Lower leg skin (tissue), 4 donors: ENCODE data around the gene PARP16. TPM values are rescaled to one million over a fixed set of nuclear protein-coding genes. Genes with fewer than 3 reads are reported as not detected.

Experiments used
- DNase-seq, 2 donors: peaks; one replicate each; pipeline ENCODE4 v3.0.0-alpha.2; 2019; ENCODE audit warnings: low spot score in 2 of 2
- H3K4me3 ChIP-seq: fragments of 200-600 bp; sonication (generic); 2 replicates; pipeline ENCODE4 v1.5.1; 2017; ENCODE audit warnings: mild to moderate bottlenecking, low read depth; ENCODE audit not compliant: poor library complexity, severe bottlenecking
- POLR2A ChIP-seq, 2 donors: fragments of 450-650 bp; IDR thresholded peaks; one replicate each; pipeline ENCODE4 v1.6.1; 2016 to 2017; ENCODE audit warnings: antibody characterized with exemption in 2 of 2, mild to moderate bottlenecking in 1 of 2, moderate library complexity in 1 of 2
- WGBS, 2 donors: methylation state at CpG; one replicate each; pipeline ENCODE4 v1.1.5; 2018; 5-methylcytosine and 5-hydroxymethylcytosine counted together
- intact Hi-C: fragments of 100-400 bp; cut with DNase I; formaldehyde crosslinking; loops from one replicate; pipeline ENCODE4 v1.15.0; 2023; ENCODE audit warnings: low total_unique reads
- total RNA-seq, 4 donors: library from RNA; depleted of rRNA; stranded (reverse); fragments of >200 nt; gene quantifications; one replicate each; pipeline ENCODE4 v1.1.0, GENCODE V29; 2016
- TF ChIP-seq, protein P1 (sequence below), 3 donors: fragments of 450-650 bp; IDR thresholded peaks; one replicate each; pipeline ENCODE4 v1.5.1; 2016; ENCODE audit warnings: antibody characterized with exemption in 3 of 3, mild to moderate bottlenecking in 3 of 3, moderate library complexity in 2 of 3

The PARP16 gene
- total RNA-seq, 4 donors from 2014 or later: 10.3 to 14.4 (median 11.3) TPM

DNA sequence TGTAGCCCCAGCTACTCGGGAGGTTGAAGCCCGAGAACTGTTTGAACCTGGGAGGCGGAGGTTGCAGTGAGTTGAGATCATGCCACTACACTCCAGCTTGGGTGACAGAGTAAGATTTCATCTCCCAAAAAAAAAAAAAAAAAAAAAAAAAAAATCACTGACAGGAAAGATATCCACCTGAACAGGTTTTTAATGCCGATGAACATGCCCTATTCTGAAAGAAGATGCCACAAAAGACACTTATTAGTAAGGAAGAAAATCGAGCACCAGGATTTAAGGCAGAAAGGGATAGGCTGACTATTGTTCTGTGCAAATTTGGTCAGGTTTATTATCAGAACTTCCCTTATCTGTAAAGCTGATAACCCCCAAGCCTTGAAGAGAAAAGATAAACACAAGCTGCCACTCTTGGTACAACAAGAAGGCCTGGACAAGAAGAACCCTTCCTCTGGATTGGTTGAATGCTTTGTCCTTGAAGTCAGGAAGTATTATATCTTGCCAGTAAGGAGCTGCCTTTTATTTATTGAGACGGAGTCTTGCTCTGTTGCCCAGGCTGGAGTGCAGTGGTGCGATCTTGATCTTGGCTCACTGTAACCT is 2.7 kb upstream of the PARP16 start:
- TF ChIP-seq, protein P1, sequence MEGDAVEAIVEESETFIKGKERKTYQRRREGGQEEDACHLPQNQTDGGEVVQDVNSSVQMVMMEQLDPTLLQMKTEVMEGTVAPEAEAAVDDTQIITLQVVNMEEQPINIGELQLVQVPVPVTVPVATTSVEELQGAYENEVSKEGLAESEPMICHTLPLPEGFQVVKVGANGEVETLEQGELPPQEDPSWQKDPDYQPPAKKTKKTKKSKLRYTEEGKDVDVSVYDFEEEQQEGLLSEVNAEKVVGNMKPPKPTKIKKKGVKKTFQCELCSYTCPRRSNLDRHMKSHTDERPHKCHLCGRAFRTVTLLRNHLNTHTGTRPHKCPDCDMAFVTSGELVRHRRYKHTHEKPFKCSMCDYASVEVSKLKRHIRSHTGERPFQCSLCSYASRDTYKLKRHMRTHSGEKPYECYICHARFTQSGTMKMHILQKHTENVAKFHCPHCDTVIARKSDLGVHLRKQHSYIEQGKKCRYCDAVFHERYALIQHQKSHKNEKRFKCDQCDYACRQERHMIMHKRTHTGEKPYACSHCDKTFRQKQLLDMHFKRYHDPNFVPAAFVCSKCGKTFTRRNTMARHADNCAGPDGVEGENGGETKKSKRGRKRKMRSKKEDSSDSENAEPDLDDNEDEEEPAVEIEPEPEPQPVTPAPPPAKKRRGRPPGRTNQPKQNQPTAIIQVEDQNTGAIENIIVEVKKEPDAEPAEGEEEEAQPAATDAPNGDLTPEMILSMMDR (IDR thresholded peaks at IDR 0.05): no peak
- TF ChIP-seq POLR2A (IDR thresholded peaks at IDR 0.05): no peak
- H3K4me3 ChIP-seq: no peak overlapping the region
- DNase-seq: no peak
- 87 to 93% methylated on average over 7 of the region's 7 CpGs for WGBS, 2 donors
- intact Hi-C loops: loop anchor here (10.0 kb wide), 1 partner anchor 605 kb away; no protein-coding TSS in a partner anchor

DNA sequence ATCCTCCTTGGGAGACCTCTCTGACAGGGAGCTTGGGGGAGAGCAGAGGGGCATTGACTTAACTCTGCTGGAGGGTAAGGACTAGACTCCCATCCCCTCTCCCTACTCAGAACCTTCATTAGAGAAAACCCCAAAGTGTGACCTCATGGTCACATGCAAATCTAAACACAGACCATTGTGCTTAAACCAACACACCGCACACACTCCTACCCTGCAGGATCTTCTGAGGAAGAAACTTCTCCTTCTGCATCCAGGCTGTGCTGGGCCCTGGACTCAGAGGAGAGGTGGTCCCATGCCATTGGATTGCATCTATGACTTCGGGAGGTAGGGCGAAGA is 805 bp upstream of the PARP16 start:
- no peak for DNase-seq
- WGBS, 2 donors: 86 to 90% methylated on average over 2 to 3 of the region's 3 CpGs
- no peak overlapping the region for H3K4me3 ChIP-seq
- TF ChIP-seq, protein P1 (IDR thresholded peaks at IDR 0.05): no peak
- TF ChIP-seq POLR2A (IDR thresholded peaks at IDR 0.05): no peak
- intact Hi-C loops: loop anchor here (10.0 kb wide), 1 partner anchor 603 kb away; no protein-coding TSS in a partner anchor

DNA sequence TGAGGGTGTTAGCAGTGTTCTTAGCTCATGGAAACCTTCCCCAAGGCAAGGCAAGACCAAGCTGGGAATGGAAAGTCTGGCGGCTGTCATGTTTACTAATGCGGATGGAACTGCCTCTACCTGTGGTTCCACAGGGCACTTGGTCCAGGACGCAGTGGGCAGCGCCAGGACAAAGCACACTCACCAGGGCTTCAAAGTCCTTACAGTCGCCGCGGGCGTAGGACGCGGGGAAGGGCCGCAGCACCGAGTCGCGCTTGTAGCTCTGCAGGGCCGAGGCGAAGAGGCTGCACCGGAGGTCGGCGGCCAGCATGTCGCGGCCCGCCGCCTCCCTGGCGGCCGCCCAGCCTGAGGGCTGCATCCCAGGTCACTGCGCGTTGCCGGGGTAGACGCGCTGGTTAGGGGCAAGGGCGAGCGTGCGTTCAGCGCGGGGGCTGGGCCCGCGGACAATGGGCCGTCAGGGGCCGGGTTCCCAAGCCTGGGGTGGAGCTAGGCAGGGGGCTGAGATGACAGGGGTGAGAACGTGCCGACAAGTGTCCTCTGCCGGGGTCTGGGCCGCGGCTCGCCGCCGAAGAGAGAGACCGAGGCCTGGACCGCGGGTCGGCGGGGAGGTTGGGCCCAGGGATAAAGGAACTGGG is 497 bp downstream of the PARP16 start:
- TF ChIP-seq POLR2A (IDR thresholded peaks at IDR 0.05): no peak
- TF ChIP-seq, protein P1 (IDR thresholded peaks at IDR 0.05): no peak
- intact Hi-C loops: loop anchor here (10.0 kb wide), 1 partner anchor 601 kb away; no protein-coding TSS in a partner anchor
- WGBS, 2 donors: 0 to 2% methylated on average over 18 to 41 of the region's 52 CpGs
- H3K4me3 ChIP-seq: peak overlapping the region; percentile 75
- no peak for DNase-seq

DNA sequence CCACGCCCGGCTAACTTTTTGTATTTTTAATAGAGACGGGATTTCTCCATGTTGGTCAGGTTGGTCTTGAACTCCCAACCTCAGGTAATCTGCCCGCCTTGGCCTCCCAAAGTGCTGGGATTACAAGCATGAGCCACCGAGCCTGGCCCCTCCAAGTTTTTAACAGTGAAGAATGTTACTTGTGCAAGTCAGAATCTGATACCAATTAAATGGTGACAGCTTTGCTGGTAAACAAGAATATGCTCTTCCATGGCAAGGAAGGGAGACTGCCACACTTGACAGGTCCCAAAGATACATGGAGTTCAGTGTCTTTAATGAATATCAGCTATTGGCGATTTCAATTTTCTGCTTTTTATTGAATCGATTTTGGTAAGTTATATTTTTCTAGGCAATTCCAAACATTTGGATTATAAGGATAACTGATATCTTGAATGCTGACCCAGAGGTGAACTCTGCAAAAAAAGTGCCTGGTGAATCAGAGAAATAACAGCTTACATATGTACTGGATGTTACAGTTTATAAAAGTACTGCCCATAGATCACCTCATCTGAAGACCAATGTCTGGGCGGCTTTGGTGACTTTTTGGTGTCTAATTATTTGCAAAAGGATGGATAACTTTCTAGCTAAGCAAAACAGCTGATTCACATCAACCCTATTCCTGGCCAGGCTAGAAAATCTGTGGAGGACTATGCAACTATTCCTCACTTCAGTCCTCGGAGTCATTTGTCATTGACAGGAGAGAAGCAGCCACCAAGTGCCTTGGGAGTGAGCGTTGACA is 1.2 kb downstream of the PARP16 start:
- WGBS, 2 donors: 64 to 69% methylated on average over 10 of the region's 10 CpGs
- DNase-seq: no peak
- peak overlapping the region; percentile 75 for H3K4me3 ChIP-seq
- intact Hi-C loops: loop anchor here (10.0 kb wide), 1 partner anchor 601 kb away; no protein-coding TSS in a partner anchor
- no peak for TF ChIP-seq POLR2A (IDR thresholded peaks at IDR 0.05)
- TF ChIP-seq, protein P1 (IDR thresholded peaks at IDR 0.05): no peak

DNA sequence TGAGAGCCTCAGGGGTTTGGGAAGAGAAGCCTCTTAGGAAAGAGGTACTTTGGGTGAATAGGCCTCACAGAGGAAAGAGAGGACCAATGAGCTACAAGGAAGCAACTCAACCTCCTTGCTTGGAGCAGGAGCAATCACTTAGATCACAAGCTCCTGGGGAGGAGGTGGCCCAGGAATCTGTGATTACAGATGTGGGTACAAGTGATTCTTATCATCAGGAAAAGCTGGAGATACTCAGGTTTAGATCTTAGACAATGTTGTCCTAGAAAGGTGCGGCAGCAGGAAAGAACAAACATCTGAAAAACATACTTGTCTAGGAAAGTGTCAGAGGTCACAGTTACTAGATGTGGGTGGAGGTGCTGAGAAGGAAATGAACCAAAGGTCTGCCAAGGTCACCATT is 8.2 kb downstream of the PARP16 start:
- intact Hi-C loops: no loop called here
- TF ChIP-seq, protein P1 (IDR thresholded peaks at IDR 0.05): no peak
- no peak for TF ChIP-seq POLR2A (IDR thresholded peaks at IDR 0.05)
- no peak for DNase-seq
- 83 to 86% methylated on average over 1 of the region's 1 CpG for WGBS, 2 donors
- H3K4me3 ChIP-seq: no peak overlapping the region
